Lower leg skin (tissue), 3 donors: ENCODE data around the gene CACNB4.

ENCODE experiments used
- POLR2A ChIP-seq, 2 donors: fragments of 450-650 bp; IDR thresholded peaks; one replicate each; pipeline ENCODE4 v1.6.1; 2016 to 2017; ENCODE audit warnings: antibody characterized with exemption in 2 of 2, mild to moderate bottlenecking in 1 of 2, moderate library complexity in 1 of 2
- TF ChIP-seq, protein P1 (sequence below), 3 donors: fragments of 450-650 bp; IDR thresholded peaks; one replicate each; pipeline ENCODE4 v1.5.1; 2016; ENCODE audit warnings: antibody characterized with exemption in 3 of 3, mild to moderate bottlenecking in 3 of 3, moderate library complexity in 2 of 3

DNA sequence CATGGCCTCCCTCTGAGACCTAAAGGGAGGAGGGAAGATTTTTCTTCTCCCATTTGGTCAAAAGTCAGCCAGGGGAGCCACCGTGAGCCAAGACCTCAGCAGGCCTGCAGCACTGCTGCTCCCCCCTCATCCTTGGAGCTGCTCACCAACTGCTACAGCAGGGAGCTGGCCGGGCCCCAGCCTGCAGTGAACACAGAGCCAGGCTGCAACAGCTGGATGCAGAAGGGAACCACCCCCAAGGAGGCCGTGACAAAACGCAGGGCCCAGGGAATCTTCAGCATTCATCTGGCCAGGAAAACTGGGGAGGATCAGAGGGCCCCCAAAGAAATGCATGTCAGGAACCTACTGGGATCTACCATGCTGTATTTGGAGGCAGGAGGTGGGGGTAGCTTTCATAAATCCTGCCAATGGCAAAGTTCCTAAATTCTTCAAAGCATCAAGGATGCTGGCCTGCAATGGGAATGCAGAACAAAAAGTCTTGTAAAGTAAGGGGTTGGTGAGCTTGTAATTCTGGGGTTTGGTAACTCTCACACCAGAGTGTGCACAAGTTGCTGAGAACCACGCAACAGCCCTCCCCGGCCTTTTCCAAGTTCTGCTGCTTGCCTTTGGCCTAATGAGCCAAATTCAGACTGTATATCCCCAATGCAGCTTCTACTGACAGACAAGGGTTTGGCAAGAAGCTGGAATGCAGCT is 61.0 kb downstream of the CACNB4 start:
- TF ChIP-seq, protein P1, sequence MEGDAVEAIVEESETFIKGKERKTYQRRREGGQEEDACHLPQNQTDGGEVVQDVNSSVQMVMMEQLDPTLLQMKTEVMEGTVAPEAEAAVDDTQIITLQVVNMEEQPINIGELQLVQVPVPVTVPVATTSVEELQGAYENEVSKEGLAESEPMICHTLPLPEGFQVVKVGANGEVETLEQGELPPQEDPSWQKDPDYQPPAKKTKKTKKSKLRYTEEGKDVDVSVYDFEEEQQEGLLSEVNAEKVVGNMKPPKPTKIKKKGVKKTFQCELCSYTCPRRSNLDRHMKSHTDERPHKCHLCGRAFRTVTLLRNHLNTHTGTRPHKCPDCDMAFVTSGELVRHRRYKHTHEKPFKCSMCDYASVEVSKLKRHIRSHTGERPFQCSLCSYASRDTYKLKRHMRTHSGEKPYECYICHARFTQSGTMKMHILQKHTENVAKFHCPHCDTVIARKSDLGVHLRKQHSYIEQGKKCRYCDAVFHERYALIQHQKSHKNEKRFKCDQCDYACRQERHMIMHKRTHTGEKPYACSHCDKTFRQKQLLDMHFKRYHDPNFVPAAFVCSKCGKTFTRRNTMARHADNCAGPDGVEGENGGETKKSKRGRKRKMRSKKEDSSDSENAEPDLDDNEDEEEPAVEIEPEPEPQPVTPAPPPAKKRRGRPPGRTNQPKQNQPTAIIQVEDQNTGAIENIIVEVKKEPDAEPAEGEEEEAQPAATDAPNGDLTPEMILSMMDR (IDR thresholded peaks at IDR 0.05), result no peak
- TF ChIP-seq POLR2A (IDR thresholded peaks at IDR 0.05), result no peak
